HG03469 (cell line): ENCODE measurements around the gene CFAP54.

Source experiments
- ATAC-seq: cut with Tn5 transposase; IDR thresholded peaks from one replicate; pipeline ENCODE4 v1.9.1; 2021; ENCODE audit warnings: mild to moderate bottlenecking, moderate library complexity, moderate number of reproducible peaks; ENCODE audit not compliant: unreplicated experiment

Gene CFAP54

DNA sequence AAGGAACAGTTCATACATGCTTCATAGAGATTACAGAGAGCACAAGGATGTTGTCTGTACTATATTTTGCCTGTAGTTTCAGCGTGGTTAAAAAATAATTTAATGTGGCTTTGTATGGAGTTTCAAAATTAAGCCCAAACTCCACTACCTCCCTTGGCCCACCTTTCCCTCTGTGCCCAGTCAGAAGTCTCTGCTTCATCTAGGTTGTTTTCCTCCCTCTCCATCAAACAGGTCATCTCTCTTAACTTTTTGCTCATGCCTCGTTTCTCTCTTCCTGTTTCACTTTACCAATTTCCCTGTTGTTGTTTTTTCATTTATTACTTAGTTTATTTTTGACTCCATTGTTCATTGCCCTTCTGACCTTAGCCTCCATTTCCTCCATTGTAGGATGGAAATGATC lies 322.8 kb downstream of the CFAP54 start:
- ATAC-seq: no peak

DNA sequence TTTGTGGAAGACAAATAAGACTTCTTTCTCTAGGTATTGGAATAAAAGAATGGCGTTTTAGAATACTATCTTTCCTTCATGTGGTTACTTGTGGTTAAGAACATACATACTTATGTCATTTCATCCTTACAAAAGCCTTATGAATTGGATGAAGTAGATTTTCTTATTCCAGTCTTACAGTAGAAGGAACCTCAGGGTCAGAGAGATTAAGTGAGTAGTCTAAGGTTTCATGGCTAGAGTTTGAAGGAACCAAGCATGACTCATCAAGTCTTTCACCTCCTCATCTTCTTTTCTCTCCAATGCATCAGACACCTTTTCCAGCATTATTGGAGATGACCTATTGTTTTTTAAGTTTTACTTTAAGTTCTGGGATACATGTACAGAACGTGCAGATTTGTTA lies 324.8 kb downstream of the CFAP54 start:
- no peak for ATAC-seq

- no peak for ATAC-seq
Measured at GRCh38 chr12:96821592-96821991, 332.2 kb downstream of the CFAP54 start.

GRCh38 chr12:96822641-96823040 lies 333.3 kb downstream of the CFAP54 start:
- no peak for ATAC-seq

- no peak for ATAC-seq
Measured at GRCh38 chr12:96824074-96824837, 334.9 kb downstream of the CFAP54 start.

DNA sequence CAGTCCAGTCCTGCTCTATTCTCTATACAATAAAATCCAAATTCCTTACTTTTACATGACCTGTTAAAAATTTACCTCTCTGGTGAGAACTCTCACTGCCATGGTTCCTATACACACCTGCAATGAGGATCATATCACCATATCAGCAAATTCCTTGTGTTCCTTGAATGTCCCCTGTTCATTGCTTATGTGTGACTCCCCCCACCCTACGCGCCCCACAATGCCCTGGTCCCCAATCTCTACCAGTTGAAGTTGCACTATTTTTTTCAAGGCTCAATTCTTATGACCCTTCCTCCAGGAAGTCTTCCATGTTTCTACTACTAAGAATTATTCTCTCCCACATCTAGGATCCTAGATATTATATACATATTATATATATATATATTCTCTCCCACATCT lies 335.5 kb downstream of the CFAP54 start:
- no peak for ATAC-seq

- no peak for ATAC-seq
Measured at GRCh38 chr12:96828169-96828789, 338.9 kb downstream of the CFAP54 start.

DNA sequence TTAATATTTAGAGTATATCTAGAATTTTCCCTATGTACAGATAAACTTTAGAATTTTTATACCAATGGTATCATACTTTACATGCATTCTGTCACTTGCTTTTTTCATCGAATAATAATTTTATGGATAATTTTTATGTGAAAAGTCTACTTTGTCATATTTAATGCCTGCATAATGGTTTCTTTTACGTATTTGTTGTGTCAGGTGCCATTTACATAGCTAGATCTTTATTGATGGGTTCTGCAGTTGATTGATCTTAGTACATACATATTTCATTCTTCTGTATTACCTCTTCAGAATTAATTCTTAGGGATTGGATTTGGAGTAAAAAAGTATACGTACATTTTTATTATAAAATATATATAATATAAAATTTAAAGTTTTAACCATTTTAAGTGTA lies 340.0 kb downstream of the CFAP54 start:
- ATAC-seq: no peak

- ATAC-seq: no peak
Measured at GRCh38 chr12:96831346-96831745, 342.0 kb downstream of the CFAP54 start.

DNA sequence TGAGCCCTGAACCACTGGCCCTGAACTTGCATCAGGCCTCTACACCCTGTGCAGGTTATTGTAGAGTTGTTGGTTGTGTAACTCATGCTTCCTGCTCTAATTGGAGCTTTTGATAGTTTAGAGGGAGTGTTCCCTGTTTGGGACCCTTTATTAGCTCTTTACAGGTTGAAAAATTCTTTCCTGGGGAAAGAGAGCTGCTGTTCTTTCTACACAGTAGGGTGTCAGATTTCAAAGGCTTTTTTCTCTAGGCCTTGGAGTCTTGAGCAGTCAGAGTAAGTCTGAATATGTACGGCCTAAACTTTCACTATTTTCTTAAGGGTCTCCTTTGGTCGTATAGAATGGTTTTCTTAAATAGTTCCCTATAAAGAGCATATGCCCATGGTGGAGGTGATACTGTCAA lies 356.9 kb downstream of the CFAP54 start:
- ATAC-seq: no peak

DNA sequence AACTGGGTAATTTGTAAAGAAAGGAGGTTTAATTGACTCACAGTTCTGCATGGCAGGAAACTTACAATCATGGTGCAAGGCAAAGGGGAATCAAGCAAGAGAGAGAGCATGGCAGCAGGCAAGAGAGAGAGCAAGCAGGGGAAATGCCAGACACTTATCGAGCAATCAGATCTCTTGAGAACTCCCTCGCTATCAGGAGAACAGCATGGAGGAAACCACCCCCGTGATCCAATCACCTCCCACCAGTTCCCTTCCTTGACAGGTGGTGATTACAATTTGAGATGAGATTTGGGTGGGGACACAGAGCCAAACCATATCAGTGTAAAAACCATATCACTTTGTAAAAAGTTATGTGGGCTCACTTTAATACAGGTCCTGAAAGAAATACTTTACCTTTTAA lies 361.3 kb downstream of the CFAP54 start:
- no peak for ATAC-seq

GRCh38 chr12:96858162-96858561 lies 368.8 kb downstream of the CFAP54 start:
- no peak for ATAC-seq

- ATAC-seq: no peak
Measured at GRCh38 chr12:96861656-96862055, 372.3 kb downstream of the CFAP54 start.

- no peak for ATAC-seq
Measured at GRCh38 chr12:96862326-96862725, 372.9 kb downstream of the CFAP54 start.

GRCh38 chr12:96864335-96864734 lies 375.0 kb downstream of the CFAP54 start:
- ATAC-seq: no peak

- no peak for ATAC-seq
Measured at GRCh38 chr12:96866801-96867590, 377.6 kb downstream of the CFAP54 start.

DNA sequence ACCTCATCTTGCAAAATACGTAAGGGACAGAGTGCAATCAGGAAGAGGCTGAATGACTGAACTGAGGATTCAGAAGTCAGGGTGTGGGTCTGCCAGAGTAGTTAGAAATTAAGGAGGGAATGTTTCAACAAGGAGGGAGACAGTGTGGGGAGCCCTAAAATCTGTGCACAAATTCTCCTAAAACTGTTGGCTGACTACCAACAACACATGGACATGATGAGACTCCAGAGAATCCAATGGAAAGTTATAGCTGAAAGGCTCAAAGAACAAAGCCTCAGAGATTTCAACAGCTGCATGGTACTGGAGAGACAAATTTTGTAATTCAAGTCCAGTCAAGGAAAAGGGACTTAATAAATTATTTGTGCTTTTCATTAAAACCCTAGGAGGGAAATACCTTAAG lies 381.6 kb downstream of the CFAP54 start:
- ATAC-seq: no peak

GRCh38 chr12:96872961-96873360 lies 383.6 kb downstream of the CFAP54 start:
- ATAC-seq: no peak

- no peak for ATAC-seq
Measured at GRCh38 chr12:96874211-96874610, 384.8 kb downstream of the CFAP54 start.

GRCh38 chr12:96876966-96877365 lies 387.6 kb downstream of the CFAP54 start:
- ATAC-seq: no peak

GRCh38 chr12:96878704-96879103 lies 389.3 kb downstream of the CFAP54 start:
- ATAC-seq: no peak

GRCh38 chr12:96879301-96879700 lies 389.9 kb downstream of the CFAP54 start:
- ATAC-seq: no peak
